ENCODE results near the gene PAXIP1.

Gene PAXIP1

DNA sequence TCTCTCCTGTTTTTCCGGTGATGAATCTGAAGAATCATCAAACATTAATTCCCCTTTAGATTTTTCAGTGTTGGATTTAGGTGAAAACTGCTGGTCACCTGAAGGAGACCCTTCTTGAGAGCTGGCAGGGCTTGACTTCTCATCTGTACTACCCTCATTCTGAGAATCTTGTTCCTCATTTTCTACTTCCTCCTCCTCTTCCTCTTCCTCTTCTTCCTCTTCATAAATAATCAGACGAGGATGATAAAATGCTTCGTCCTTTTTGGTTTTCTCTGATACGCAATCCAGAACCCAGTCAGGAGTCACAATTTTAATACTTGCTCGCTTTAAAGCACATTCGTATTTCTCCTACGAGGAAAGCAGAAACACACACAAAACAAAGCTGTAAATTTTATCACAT, 26.9 kb downstream of the PAXIP1 start:
- Histone ChIP-seq H3K9me3 (ENCODE audit: insufficient read depth, low read length) (no peaks in the 10 kb centered on the region), H3K9me2 (replicated peaks; ENCODE audit: insufficient read depth, low read length) (no peaks in the 10 kb centered on the region), H4K20me1 (ENCODE audit: low read depth, low read length) (peaks cover 8% of the 10 kb centered on the region; the same call in 1 of the 2 replicates), H3K4me2 (ENCODE audit: low read depth, low read length, poor library complexity, severe bottlenecking) (no peak overlapping the region), H3K27me3 (ENCODE audit: low read length) (no peaks in the 10 kb centered on the region), H3K79me2 (ENCODE audit: insufficient read depth, low read length) (peaks cover 29% of the 10 kb centered on the region), H3K4me3 (ENCODE audit: insufficient read depth, low read length, poor library complexity, severe bottlenecking) (no peak overlapping the region), H2AFZ (ENCODE audit: low read depth, low read length, severe bottlenecking) (no peak overlapping the region), H3F3A (ENCODE audit: insufficient read depth) (no peaks in the 10 kb centered on the region; the same call in 1 of the 2 replicates), H3K9ac (ENCODE audit: low read length) (no peak overlapping the region), H3K36me3 (ENCODE audit: low read length) (peaks cover 27% of the 10 kb centered on the region; the same call in 1 of the 2 replicates), H3K27ac (ENCODE audit: low read depth, low read length) (no peak overlapping the region)
- TF ChIP-seq EZH2phosphoT487 (conservative IDR thresholded peaks at IDR 0.05; ENCODE audit: low read length): no peak
- TF ChIP-seq, protein P1, sequence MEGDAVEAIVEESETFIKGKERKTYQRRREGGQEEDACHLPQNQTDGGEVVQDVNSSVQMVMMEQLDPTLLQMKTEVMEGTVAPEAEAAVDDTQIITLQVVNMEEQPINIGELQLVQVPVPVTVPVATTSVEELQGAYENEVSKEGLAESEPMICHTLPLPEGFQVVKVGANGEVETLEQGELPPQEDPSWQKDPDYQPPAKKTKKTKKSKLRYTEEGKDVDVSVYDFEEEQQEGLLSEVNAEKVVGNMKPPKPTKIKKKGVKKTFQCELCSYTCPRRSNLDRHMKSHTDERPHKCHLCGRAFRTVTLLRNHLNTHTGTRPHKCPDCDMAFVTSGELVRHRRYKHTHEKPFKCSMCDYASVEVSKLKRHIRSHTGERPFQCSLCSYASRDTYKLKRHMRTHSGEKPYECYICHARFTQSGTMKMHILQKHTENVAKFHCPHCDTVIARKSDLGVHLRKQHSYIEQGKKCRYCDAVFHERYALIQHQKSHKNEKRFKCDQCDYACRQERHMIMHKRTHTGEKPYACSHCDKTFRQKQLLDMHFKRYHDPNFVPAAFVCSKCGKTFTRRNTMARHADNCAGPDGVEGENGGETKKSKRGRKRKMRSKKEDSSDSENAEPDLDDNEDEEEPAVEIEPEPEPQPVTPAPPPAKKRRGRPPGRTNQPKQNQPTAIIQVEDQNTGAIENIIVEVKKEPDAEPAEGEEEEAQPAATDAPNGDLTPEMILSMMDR (IDR thresholded peaks at IDR 0.05; ENCODE audit: insufficient read depth, low read length, poor library complexity, severe bottlenecking): no peak

GRCh38 chr7:154973381-154973780, 29.5 kb downstream of the PAXIP1 start:
- Histone ChIP-seq H3K9ac (ENCODE audit: low read length) (no peak overlapping the region), H3K79me2 (ENCODE audit: insufficient read depth, low read length) (peaks cover 37% of the 10 kb centered on the region), H3K9me2 (replicated peaks; ENCODE audit: insufficient read depth, low read length) (no peaks in the 10 kb centered on the region), H2AFZ (ENCODE audit: low read depth, low read length, severe bottlenecking) (no peak overlapping the region), H3K36me3 (ENCODE audit: low read length) (peaks cover 25% of the 10 kb centered on the region; the same call in 1 of the 2 replicates), H3K4me3 (ENCODE audit: insufficient read depth, low read length, poor library complexity, severe bottlenecking) (no peak overlapping the region), H3K27me3 (ENCODE audit: low read length) (no peaks in the 10 kb centered on the region), H4K20me1 (ENCODE audit: low read depth, low read length) (peaks cover 7% of the 10 kb centered on the region; the same call in 1 of the 2 replicates), H3F3A (ENCODE audit: insufficient read depth) (no peaks in the 10 kb centered on the region; the same call in 1 of the 2 replicates), H3K4me2 (ENCODE audit: low read depth, low read length, poor library complexity, severe bottlenecking) (no peak overlapping the region), H3K9me3 (ENCODE audit: insufficient read depth, low read length) (no peaks in the 10 kb centered on the region), H3K27ac (ENCODE audit: low read depth, low read length) (no peak overlapping the region)
- TF ChIP-seq, protein P1 (IDR thresholded peaks at IDR 0.05; ENCODE audit: insufficient read depth, low read length, poor library complexity, severe bottlenecking): no peak
- TF ChIP-seq EZH2phosphoT487 (conservative IDR thresholded peaks at IDR 0.05; ENCODE audit: low read length): no peak

GRCh38 chr7:154968336-154969001, 34.5 kb downstream of the PAXIP1 start:
- Histone ChIP-seq H3K9me2 (replicated peaks; ENCODE audit: insufficient read depth, low read length) (no peaks in the 10 kb centered on the region), H3K36me3 (ENCODE audit: low read length) (peaks cover 31% of the 10 kb centered on the region; the same call in 1 of the 2 replicates), H3K79me2 (ENCODE audit: insufficient read depth, low read length) (peaks cover 18% of the 10 kb centered on the region), H3F3A (ENCODE audit: insufficient read depth) (no peaks in the 10 kb centered on the region; the same call in 1 of the 2 replicates), H3K27me3 (ENCODE audit: low read length) (no peaks in the 10 kb centered on the region), H2AFZ (ENCODE audit: low read depth, low read length, severe bottlenecking) (no peak overlapping the region), H3K4me2 (ENCODE audit: low read depth, low read length, poor library complexity, severe bottlenecking) (no peak overlapping the region), H4K20me1 (ENCODE audit: low read depth, low read length) (no peaks in the 10 kb centered on the region; the same call in 1 of the 2 replicates), H3K9ac (ENCODE audit: low read length) (no peak overlapping the region), H3K4me3 (ENCODE audit: insufficient read depth, low read length, poor library complexity, severe bottlenecking) (no peak overlapping the region), H3K9me3 (ENCODE audit: insufficient read depth, low read length) (no peaks in the 10 kb centered on the region), H3K27ac (ENCODE audit: low read depth, low read length) (no peak overlapping the region)
- no peak for TF ChIP-seq EZH2phosphoT487 (conservative IDR thresholded peaks at IDR 0.05; ENCODE audit: low read length)
- TF ChIP-seq, protein P1 (IDR thresholded peaks at IDR 0.05; ENCODE audit: insufficient read depth, low read length, poor library complexity, severe bottlenecking): no peak

Measured in SU-DHL-6 (cell line).